Right lobe of liver (tissue), 4 donors: ENCODE results near the gene MRPL14.

Source experiments
- POLR2A ChIP-seq: fragments of 450-650 bp; IDR thresholded peaks from one replicate; pipeline ENCODE4 v1.6.1; 2017; ENCODE audit warnings: antibody characterized with exemption, mild to moderate bottlenecking
- TF ChIP-seq, protein P1 (sequence below), 4 donors: fragments of 200-600 bp in 3 of 4; fragments of 450-650 bp in 1 of 4; IDR thresholded peaks; one replicate each; pipeline versions ENCODE4 v1.5.1 to v1.8.0; 2016 to 2022; ENCODE audit warnings: antibody characterized with exemption in 4 of 4, mild to moderate bottlenecking in 2 of 4
- donor health status: DM: no; HTN: no; CAD: no.
- donor health status: DM: no; HTN: no; CAD: no.
- donor health status: DM: no; HTN: yes; CAD: no.

DNA sequence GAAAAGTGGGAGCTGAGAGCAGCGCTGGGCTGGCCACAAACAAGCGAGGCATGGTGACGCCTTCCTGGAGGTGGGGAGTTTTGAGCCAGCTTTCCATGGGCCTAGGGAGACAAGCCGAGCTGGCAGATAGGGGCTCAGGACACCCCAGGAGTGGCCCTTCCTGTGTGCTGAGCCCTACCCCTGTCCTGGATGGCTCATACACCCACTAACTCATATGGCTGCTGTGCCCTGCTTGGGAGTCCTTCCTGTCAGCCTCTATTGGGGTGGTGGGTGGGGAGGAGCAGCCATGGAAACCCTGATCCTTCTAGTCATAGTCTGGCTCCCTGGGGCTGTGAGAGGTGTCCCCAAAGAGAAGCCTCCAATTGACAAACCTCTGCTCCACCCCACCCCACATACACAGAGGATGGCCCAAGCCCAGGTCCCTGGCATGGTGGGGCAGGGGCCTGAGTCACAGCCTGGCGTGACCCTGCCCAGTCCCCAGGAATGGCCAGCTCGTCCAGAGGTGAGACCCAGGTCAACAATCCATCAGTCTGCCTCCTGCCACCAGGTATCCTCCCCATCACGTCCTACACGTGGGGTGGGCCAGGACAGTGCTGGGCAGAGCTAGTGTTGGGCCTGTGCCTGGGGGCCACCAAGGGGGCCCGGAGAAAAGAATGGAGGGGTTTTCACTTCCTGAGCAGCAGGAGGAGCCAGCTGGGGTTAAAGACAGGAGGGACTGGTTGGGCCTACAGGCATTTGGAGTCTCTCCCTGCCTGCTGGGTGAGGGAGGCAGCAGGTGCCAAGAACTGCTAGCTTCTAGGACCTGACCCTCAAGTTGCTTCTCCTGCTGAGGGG lies 52.2 kb downstream of the MRPL14 start:
- TF ChIP-seq, protein P1, sequence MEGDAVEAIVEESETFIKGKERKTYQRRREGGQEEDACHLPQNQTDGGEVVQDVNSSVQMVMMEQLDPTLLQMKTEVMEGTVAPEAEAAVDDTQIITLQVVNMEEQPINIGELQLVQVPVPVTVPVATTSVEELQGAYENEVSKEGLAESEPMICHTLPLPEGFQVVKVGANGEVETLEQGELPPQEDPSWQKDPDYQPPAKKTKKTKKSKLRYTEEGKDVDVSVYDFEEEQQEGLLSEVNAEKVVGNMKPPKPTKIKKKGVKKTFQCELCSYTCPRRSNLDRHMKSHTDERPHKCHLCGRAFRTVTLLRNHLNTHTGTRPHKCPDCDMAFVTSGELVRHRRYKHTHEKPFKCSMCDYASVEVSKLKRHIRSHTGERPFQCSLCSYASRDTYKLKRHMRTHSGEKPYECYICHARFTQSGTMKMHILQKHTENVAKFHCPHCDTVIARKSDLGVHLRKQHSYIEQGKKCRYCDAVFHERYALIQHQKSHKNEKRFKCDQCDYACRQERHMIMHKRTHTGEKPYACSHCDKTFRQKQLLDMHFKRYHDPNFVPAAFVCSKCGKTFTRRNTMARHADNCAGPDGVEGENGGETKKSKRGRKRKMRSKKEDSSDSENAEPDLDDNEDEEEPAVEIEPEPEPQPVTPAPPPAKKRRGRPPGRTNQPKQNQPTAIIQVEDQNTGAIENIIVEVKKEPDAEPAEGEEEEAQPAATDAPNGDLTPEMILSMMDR (IDR thresholded peaks at IDR 0.05), result no peak
- TF ChIP-seq POLR2A, result no peak
